ENCODE measurements around the gene PDHA2.

Gene PDHA2

DNA sequence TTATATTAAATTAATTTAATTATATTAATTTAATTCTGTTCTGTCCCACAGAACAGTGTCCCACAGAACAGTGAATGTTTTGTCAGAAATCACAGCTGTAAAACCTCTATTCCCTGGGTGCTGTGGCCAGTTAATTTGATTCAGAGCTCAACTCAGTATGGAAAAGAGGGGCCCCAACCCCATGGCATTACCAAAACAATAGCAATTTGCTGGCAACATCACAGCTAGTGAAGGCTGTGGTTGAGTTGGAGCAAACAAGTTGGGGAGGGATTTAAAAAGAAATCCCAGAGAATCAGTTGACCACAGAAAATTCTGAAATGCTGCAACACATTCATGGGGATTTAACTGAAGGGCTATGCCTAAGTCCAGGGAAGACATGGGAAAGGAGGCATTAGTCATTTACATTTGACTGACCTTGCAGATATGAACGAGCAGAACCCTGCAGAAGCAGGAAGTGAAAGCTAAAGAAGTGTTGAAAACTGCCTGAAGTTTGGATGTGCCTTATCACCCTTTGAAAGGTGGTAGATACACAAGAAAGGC lies 30.1 kb downstream of the PDHA2 start:
- H3K27ac ChIP-seq: no peak overlapping the region
- TF ChIP-seq, protein P1, sequence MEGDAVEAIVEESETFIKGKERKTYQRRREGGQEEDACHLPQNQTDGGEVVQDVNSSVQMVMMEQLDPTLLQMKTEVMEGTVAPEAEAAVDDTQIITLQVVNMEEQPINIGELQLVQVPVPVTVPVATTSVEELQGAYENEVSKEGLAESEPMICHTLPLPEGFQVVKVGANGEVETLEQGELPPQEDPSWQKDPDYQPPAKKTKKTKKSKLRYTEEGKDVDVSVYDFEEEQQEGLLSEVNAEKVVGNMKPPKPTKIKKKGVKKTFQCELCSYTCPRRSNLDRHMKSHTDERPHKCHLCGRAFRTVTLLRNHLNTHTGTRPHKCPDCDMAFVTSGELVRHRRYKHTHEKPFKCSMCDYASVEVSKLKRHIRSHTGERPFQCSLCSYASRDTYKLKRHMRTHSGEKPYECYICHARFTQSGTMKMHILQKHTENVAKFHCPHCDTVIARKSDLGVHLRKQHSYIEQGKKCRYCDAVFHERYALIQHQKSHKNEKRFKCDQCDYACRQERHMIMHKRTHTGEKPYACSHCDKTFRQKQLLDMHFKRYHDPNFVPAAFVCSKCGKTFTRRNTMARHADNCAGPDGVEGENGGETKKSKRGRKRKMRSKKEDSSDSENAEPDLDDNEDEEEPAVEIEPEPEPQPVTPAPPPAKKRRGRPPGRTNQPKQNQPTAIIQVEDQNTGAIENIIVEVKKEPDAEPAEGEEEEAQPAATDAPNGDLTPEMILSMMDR (conservative IDR thresholded peaks at IDR 0.05): no peak

DNA sequence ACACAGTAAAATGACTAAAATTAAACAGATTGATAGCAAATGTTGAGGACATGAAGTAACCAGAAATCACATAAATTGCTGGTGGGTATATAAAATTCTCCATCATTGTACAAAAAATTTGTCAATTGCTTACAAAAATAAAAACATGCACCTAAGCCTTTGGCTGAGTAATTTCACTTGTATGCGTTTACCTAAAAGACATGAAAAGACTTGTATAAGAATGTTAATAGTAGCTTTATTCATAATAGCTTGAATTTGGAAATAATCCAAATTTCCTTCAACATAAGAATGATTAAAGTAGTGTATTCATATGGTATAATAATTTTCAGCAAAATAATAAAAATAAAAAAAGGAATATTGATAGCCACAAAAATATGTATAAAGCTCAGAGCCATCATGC lies 37.7 kb downstream of the PDHA2 start:
- H3K27ac ChIP-seq: no peak overlapping the region

DNA sequence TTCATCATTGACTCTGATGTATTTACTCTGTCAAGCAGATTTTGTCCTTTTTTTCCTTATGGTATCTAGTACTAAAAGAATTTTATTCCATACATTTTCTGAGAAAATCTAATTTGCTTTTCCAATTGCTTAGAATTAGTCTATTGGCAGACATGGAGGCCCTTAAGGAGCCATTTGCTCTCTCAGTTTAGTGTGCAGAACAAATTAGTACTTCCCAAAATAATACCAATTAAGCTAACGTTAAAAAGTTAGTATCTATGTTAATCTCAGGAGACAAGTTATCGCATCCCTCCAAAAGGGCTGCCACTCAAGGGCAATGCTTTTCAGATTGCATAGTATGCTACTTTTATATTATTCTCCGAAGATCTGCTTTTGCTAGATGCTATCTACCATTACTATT lies 47.7 kb downstream of the PDHA2 start:
- no peak overlapping the region for H3K27ac ChIP-seq
- TF ChIP-seq, protein P1 (conservative IDR thresholded peaks at IDR 0.05): no peak

More for the DNA sequence above, 37.7 kb downstream of the PDHA2 start:
- TF ChIP-seq, protein P1 (conservative IDR thresholded peaks at IDR 0.05): no peak

GRCh38 chr4:95889662-95890061 lies 49.8 kb downstream of the PDHA2 start:
- H3K27ac ChIP-seq: no peak overlapping the region
- TF ChIP-seq, protein P1 (conservative IDR thresholded peaks at IDR 0.05): no peak
